ENCODE measurements around the gene ANKRD52.

ANKRD52 gene

DNA sequence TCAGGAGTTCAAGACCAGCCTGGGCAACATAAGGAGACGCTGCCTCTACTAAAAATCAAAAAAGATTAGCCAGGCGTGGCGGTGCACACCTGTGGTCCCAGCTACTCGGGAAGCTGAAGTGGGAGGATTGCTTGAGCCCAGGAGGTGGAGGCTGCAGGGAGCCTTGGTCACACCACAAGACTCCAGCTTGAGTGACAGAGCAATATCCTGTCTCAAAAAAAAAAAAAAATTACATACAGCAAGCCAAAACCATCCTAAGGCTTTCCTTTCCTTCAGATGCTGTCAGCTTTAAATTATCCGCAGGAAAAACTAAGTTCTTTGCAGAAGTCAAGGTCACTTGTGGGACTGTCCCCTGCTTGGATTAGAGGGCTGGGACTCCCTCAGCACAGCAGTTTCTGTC lies 40.6 kb upstream of the ANKRD52 start (continued):
- TF ChIP-seq TSHZ2 (CRISPR knock-in tag; IDR thresholded peaks at IDR 0.05) (no peak), ARNTL (CRISPR knock-in tag; IDR thresholded peaks at IDR 0.05; ENCODE audit: borderline replicate concordance, low read depth) (no peak), PATZ1 (CRISPR knock-in tag; IDR thresholded peaks at IDR 0.05; ENCODE audit: borderline replicate concordance) (no peak)

DNA sequence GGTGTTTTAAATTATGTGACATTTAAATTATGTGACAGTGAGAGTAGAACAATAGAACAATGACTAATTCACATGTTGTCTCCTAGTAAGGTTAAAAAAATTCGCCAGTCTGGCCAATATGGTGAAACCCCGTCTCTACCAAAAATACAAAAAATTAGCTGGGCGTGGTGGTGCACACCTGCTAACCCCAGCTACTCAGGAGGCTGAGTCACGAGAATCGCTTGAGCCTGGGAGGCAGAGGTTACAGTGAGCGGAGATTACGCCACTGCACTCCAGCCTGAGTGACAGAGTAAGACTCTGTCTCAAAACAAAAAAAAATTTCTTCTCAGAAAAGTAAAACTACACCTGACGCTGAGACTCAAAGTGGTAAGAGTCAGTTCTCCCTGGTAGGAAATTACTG lies 39.2 kb upstream of the ANKRD52 start:
- no peak for TF ChIP-seq BACH2 (CRISPR knock-in tag; IDR thresholded peaks at IDR 0.05; ENCODE audit: borderline replicate concordance)
- TF ChIP-seq RARB (CRISPR knock-in tag; IDR thresholded peaks at IDR 0.05) = no peak
- TF ChIP-seq ZC3H10 (CRISPR knock-in tag; IDR thresholded peaks at IDR 0.05) = no peak
- TF ChIP-seq OSR1 (CRISPR knock-in tag; IDR thresholded peaks at IDR 0.05) = no peak
- ATAC-seq = no peak

GRCh38 chr12:56296295-56296694 lies 38.1 kb upstream of the ANKRD52 start:
- TF ChIP-seq CREB5 (CRISPR knock-in tag; IDR thresholded peaks at IDR 0.05; ENCODE audit: low read depth) = no peak
- no peak for TF ChIP-seq TSHZ2 (CRISPR knock-in tag; IDR thresholded peaks at IDR 0.05)
- TF ChIP-seq PPARA (CRISPR knock-in tag; IDR thresholded peaks at IDR 0.05; ENCODE audit: borderline replicate concordance) = no peak
- TF ChIP-seq, protein P1, sequence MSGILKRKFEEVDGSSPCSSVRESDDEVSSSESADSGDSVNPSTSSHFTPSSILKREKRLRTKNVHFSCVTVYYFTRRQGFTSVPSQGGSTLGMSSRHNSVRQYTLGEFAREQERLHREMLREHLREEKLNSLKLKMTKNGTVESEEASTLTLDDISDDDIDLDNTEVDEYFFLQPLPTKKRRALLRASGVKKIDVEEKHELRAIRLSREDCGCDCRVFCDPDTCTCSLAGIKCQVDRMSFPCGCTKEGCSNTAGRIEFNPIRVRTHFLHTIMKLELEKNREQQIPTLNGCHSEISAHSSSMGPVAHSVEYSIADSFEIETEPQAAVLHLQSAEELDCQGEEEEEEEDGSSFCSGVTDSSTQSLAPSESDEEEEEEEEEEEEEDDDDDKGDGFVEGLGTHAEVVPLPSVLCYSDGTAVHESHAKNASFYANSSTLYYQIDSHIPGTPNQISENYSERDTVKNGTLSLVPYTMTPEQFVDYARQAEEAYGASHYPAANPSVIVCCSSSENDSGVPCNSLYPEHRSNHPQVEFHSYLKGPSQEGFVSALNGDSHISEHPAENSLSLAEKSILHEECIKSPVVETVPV (CRISPR knock-in tag; IDR thresholded peaks at IDR 0.05) = no peak
- no peak for TF ChIP-seq PATZ1 (CRISPR knock-in tag; IDR thresholded peaks at IDR 0.05; ENCODE audit: borderline replicate concordance)
- TF ChIP-seq, protein P2, sequence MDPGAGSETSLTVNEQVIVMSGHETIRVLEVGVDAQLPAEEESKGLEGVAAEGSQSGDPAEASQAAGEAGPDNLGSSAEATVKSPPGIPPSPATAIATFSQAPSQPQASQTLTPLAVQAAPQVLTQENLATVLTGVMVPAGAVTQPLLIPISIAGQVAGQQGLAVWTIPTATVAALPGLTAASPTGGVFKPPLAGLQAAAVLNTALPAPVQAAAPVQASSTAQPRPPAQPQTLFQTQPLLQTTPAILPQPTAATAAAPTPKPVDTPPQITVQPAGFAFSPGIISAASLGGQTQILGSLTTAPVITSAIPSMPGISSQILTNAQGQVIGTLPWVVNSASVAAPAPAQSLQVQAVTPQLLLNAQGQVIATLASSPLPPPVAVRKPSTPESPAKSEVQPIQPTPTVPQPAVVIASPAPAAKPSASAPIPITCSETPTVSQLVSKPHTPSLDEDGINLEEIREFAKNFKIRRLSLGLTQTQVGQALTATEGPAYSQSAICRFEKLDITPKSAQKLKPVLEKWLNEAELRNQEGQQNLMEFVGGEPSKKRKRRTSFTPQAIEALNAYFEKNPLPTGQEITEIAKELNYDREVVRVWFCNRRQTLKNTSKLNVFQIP (CRISPR knock-in tag; IDR thresholded peaks at IDR 0.05; ENCODE audit: borderline replicate concordance, low read depth) = no peak
- TF ChIP-seq TOX (CRISPR knock-in tag; IDR thresholded peaks at IDR 0.05; ENCODE audit: borderline replicate concordance) = no peak
- no peak for TF ChIP-seq BACH2 (CRISPR knock-in tag; IDR thresholded peaks at IDR 0.05; ENCODE audit: borderline replicate concordance)
- TF ChIP-seq ZNF70 (CRISPR knock-in tag; IDR thresholded peaks at IDR 0.05) = no peak
- no peak for TF ChIP-seq ARNTL (CRISPR knock-in tag; IDR thresholded peaks at IDR 0.05; ENCODE audit: borderline replicate concordance, low read depth)
- no peak for TF ChIP-seq ESRRG (CRISPR knock-in tag; IDR thresholded peaks at IDR 0.05)
- TF ChIP-seq ZFP30 (CRISPR knock-in tag; IDR thresholded peaks at IDR 0.05) = no peak
- no peak for TF ChIP-seq ZNF8 (CRISPR knock-in tag; IDR thresholded peaks at IDR 0.05)
- ATAC-seq = no peak

Data from SK-N-SH treated with all-trans-retinoic acid at 6 μM for 48 hours (cell line).